ENCODE results near the gene PDE9A. TPM values are rescaled to one million over a fixed set of nuclear protein-coding genes. Genes with fewer than 3 reads are reported as not detected.

The PDE9A gene
- total RNA-seq, 1 donor = 9.5 TPM

- DNase-seq (ENCODE audit: low read depth) = peak; percentile 76
- TF ChIP-seq CTCF (IDR thresholded peaks at IDR 0.05; ENCODE audit: insufficient read depth, low read depth, low read length) = peak; percentile 71
- H3K4me3 ChIP-seq (ENCODE audit: low read depth, low read length) = peak overlapping the region; percentile 50
Measured at GRCh38 chr21:42652527-42653230, 742 bp upstream of the PDE9A start.

GRCh38 chr21:42654179-42654912 lies 925 bp downstream of the PDE9A start:
- peak; percentile 26 for DNase-seq (ENCODE audit: low read depth)
- peak overlapping the region; percentile 63 for H3K4me3 ChIP-seq (ENCODE audit: low read depth, low read length)
- TF ChIP-seq CTCF (IDR thresholded peaks at IDR 0.05; ENCODE audit: insufficient read depth, low read depth, low read length) = peak; percentile 2

- peak overlapping the region; percentile 63 for H3K4me3 ChIP-seq (ENCODE audit: low read depth, low read length)
- no peak for DNase-seq (ENCODE audit: low read depth)
Measured at GRCh38 chr21:42654913-42655795, 1.7 kb downstream of the PDE9A start.

GRCh38 chr21:42655796-42656770 lies 2.7 kb downstream of the PDE9A start:
- no peak overlapping the region for H3K4me3 ChIP-seq (ENCODE audit: low read depth, low read length)
- TF ChIP-seq CTCF (IDR thresholded peaks at IDR 0.05; ENCODE audit: insufficient read depth, low read depth, low read length) = no peak
- DNase-seq (ENCODE audit: low read depth) = no peak

More at GRCh38 chr21:42654913-42655795, 1.7 kb downstream of the PDE9A start:
- TF ChIP-seq CTCF (IDR thresholded peaks at IDR 0.05; ENCODE audit: insufficient read depth, low read depth, low read length) = no peak

GRCh38 chr21:42656872-42657271 lies 3.5 kb downstream of the PDE9A start:
- no peak overlapping the region for H3K4me3 ChIP-seq (ENCODE audit: low read depth, low read length)
- no peak for TF ChIP-seq CTCF (IDR thresholded peaks at IDR 0.05; ENCODE audit: insufficient read depth, low read depth, low read length)
- no peak for DNase-seq (ENCODE audit: low read depth)
